Peyer's patch (tissue), 4 donors: ENCODE measurements around the gene STOML1.

Experiments
- CTCF ChIP-seq, 6 experiments: fragments of 450-650 bp in 4 of 6; fragments of 200-600 bp in 2 of 6; sonication (generic) in 1 of 6; IDR thresholded peaks; one replicate each; pipeline ENCODE4 v1.5.1; 2017 to 2019; ENCODE audit warnings: antibody characterized with exemption in 6 of 6, mild to moderate bottlenecking in 3 of 6, moderate library complexity in 1 of 6
- POLR2A ChIP-seq, 2 donors: fragments of 450-650 bp; IDR thresholded peaks; one replicate each; pipeline ENCODE4 v1.5.1; 2017; ENCODE audit warnings: antibody characterized with exemption in 2 of 2, mild to moderate bottlenecking in 2 of 2, moderate library complexity in 2 of 2

- TF ChIP-seq CTCF (IDR thresholded peaks at IDR 0.05), result no peak
- no peak for TF ChIP-seq POLR2A (IDR thresholded peaks at IDR 0.05)
These were observed 47.6 kb downstream of the STOML1 start for GRCh38 chr15:73944161-73945129.
